HG03439 (cell line): ENCODE results near the gene TBC1D8.

ENCODE experiments used
- ATAC-seq: cut with Tn5 transposase; IDR thresholded peaks from one replicate; pipeline ENCODE4 v1.9.1; 2021; ENCODE audit warnings: mild to moderate bottlenecking, moderate library complexity; ENCODE audit not compliant: unreplicated experiment

Gene TBC1D8

GRCh38 chr2:101004620-101005325 is 146.4 kb downstream of the TBC1D8 start:
- ATAC-seq: no peak

- ATAC-seq: no peak
Observed at GRCh38 chr2:101003278-101003775, 147.9 kb downstream of the TBC1D8 start.

GRCh38 chr2:101002562-101003277 is 148.5 kb downstream of the TBC1D8 start:
- no peak for ATAC-seq

GRCh38 chr2:101001691-101002561 is 149.3 kb downstream of the TBC1D8 start, which contains the start of gene RPL31:
TSS of gene RPL31 (plus strand) at chr2:101002289. CDS start at chr2:101002702, 413 bp downstream.
- peak; percentile 98 for ATAC-seq

- ATAC-seq: no peak
Observed at GRCh38 chr2:100999995-101000394, 151.2 kb downstream of the TBC1D8 start.

- no peak for ATAC-seq
Observed at GRCh38 chr2:100998235-100998573, 153.0 kb downstream of the TBC1D8 start.

- ATAC-seq: no peak
Observed at GRCh38 chr2:100997509-100998234, 153.5 kb downstream of the TBC1D8 start.

- ATAC-seq: no peak
Observed at GRCh38 chr2:100995309-100996075, 155.7 kb downstream of the TBC1D8 start.

- ATAC-seq: no peak
Observed at GRCh38 chr2:100993294-100993693, 157.9 kb downstream of the TBC1D8 start.

GRCh38 chr2:100992262-100992661 is 158.9 kb downstream of the TBC1D8 start:
- no peak for ATAC-seq

- no peak for ATAC-seq
Observed at GRCh38 chr2:100991404-100991773, 159.8 kb downstream of the TBC1D8 start.

- no peak for ATAC-seq
Observed at GRCh38 chr2:100990650-100991403, 160.4 kb downstream of the TBC1D8 start.

GRCh38 chr2:100990166-100990565 is 161.0 kb downstream of the TBC1D8 start:
- no peak for ATAC-seq

GRCh38 chr2:100989666-100990065 is 161.5 kb downstream of the TBC1D8 start:
- no peak for ATAC-seq

- ATAC-seq: no peak
Observed at GRCh38 chr2:100988630-100989417, 162.4 kb downstream of the TBC1D8 start.

GRCh38 chr2:100987974-100988373 is 163.2 kb downstream of the TBC1D8 start:
- ATAC-seq: no peak

- no peak for ATAC-seq
Observed at GRCh38 chr2:100987536-100987935, 163.6 kb downstream of the TBC1D8 start.

GRCh38 chr2:100986157-100986556 is 165.0 kb downstream of the TBC1D8 start:
- no peak for ATAC-seq
